CD4-positive, alpha-beta T cell treated with Interleukin-4 for 4 hours (primary cell): Measurements from ENCODE around the gene PDXK.
"Not testable (repeated sequence)": the region's sequence is repeated elsewhere in the genome, so short reads cannot be mapped to it uniquely, and the experiment has no call there.

Experiments
- DNase-seq: peaks from one replicate; pipeline ENCODE4 v3.0.0-alpha.2; 2020

Gene PDXK

GRCh38 chr21:43718872-43719747 lies at the start of gene PDXK:
Gene PDXK, plus strand, starts transcription at chr21:43719129. Its CDS starts 166 bp downstream, at chr21:43719295.
- DNase-seq: peak; percentile 58

DNA sequence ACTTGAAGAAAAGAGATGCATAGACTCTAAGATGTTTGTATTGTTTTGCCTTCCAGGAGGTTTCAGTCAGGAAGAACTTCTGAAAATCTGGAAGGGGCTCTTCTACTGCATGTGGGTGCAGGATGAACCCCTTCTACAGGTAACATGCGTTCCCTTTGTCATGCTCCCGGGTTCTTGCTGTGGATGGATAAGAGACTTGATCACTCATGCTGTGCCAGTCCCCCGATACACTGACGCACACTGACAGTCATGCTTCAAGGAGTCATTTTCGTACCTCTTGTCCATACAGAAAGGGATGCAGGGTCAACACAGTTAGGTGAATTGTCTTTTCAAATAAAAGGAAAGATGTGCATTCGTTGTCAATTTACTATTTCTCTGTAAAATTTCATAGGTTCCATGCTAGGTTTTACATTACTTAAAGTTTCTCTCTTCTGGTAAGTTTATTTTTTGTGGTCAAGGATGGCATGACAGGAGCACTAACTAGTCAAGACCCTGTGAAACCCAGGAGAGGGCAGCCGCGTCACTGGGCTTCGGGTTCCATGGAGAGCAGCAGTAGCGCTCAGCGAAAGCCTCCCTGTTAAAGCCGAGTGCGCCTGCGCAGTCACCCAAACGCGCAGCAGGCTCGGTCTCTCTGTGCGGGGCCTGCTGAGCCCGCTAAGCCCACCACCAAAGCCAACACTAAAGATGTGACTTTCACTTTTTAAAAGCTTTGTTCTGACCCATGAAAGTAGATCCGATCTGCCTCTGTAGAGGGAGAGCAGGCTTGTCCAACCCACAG lies 48.9 kb upstream of the PDXK start:
- DNase-seq: no peak

- no peak for DNase-seq
Measured at GRCh38 chr21:43675871-43676270, 43.1 kb upstream of the PDXK start.

GRCh38 chr21:43676391-43676790 lies 42.5 kb upstream of the PDXK start:
- no peak for DNase-seq

GRCh38 chr21:43679951-43680350 lies 39.0 kb upstream of the PDXK start:
- DNase-seq: no peak

GRCh38 chr21:43680421-43680820 lies 38.5 kb upstream of the PDXK start:
- DNase-seq: not testable (repeated sequence)

- DNase-seq: no peak
Measured at GRCh38 chr21:43681650-43682049, 37.3 kb upstream of the PDXK start.

DNA sequence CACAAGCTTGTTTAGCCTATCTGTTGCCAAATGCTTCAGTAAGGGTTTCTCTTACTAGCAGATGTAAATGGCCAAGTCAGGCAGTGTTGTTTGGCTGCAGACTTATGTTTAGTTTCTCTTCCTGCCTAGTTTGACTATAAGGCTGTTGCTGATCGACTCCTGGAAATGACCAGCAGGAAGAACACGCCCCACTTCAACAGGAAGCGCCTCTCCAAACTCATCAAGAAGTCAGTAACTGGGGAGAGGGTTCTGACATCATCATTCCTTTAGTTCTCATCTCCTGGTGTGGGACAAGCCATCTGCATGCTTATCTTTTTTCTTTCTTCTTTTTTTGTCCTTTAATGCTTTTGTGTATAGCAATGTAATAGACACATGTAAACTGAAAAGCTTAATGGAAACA lies 34.5 kb upstream of the PDXK start:
- no peak for DNase-seq

DNA sequence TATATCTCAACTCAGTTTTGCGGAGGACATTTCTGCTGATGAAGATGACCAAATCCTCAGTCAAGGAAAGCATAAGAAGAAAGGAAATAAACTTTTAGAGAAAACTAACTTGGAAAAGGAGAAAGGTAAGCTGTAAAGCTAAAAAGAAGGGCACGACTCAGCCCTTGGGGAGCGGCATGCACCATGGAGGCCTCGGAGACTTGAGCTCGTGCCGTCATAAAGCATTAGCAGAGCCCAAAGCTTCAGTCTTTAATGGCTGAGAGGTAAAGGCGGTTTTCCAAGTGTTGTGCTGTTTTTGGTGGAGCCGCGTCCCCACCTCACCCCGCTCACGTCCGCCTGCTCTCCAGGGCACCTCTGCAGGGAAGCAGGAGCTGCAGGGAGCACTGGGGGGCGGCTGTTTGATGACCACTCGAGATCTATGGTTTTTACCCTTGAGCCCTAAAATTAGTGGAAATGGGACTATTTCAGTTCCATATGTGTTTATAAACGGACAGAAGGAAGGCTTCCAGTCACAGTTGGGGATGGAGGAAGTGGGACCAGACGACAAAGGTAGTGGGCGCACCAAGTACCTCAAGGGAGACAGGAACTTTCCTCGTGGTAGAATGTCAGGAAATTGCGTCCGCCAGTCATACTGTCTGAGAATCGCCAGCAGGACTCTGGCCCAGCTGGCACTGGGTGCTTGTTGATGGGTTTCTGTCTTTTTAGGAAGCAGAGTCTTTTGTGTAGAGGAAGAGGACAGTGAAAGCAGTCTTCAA lies 31.9 kb upstream of the PDXK start:
- no peak for DNase-seq

GRCh38 chr21:43687566-43688399 lies 31.1 kb upstream of the PDXK start:
- no peak for DNase-seq

DNA sequence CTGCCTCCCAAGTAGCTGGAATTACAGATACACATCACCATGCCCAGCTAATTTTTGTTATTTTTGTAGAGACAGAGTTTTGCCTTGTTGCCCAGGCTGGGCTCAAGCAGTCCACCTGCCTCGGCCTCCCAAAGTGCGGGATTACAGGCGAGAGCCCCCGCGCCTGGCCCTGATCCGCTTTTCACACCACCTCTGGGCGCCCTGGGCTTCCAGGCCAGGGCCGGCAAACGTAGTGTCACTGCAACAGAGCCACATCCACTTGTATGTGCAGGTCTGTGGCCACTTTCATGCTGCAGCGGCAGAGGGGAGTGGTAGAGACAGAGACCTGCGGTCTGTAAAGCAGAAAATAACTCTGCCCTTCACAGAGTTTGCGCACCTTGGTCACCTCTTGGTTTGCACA lies 30.0 kb upstream of the PDXK start:
- no peak for DNase-seq

DNA sequence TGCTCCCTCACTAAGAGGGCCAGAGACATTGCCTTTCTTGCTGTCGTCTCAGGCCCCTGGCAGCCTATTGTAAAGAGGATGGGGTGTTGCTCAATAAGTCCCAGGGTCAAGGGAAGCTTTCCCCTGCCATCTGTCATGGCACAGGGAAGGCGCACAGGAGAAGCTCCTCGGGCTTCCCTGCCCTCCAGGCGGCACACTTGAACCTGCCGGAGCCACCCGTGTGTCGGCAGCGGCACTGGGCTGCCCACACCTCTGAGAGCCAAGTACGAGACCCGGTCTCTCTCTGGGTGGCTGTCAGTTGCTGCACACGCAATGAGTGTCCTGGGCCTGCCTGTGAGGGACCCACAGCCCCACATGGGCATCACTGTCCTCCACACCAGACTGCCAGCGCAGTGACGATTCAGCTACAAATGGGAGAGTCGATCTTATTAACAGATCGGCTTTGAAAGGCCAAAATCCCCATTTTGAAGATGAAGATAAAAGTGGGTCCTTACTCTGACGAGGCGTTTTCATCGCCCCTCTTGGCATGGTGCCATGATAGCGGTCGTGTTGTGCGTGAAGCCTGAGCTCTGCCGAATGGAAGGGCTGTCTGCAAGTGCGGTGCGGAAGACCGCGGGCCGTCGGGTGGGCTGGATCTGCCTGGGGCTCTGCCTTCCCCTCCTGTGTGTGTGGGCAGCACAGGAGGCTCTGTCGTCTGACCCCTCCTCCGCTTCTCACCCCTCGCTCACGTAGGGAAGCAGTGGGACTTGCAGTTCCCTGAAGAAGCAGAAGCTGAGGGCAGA lies 29.2 kb upstream of the PDXK start:
- DNase-seq: no peak

- DNase-seq: no peak
Measured at GRCh38 chr21:43690346-43690745, 28.6 kb upstream of the PDXK start.

GRCh38 chr21:43691086-43691795 lies 27.7 kb upstream of the PDXK start:
- DNase-seq: no peak

DNA sequence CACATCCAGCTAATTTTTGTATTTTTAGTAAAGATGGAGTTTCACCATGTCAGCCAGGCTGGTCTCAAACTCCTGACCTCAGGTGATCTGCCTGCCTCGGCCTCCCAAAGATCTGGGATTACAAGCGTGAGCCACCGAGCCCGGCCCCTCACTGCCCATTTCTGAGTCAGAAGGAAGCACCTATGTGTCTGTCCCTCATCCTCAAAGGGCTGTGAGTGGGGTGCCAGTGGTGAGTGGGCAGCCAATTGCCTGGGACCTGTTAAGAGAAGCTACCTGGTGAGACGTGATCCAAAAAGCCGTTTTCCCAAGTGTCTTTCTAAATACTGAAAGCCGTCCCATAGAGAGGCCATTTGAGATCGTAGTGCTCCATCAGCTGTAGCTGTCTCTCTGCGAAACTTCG lies 27.1 kb upstream of the PDXK start:
- no peak for DNase-seq

GRCh38 chr21:43692949-43693348 lies 26.0 kb upstream of the PDXK start:
- no peak for DNase-seq

DNA sequence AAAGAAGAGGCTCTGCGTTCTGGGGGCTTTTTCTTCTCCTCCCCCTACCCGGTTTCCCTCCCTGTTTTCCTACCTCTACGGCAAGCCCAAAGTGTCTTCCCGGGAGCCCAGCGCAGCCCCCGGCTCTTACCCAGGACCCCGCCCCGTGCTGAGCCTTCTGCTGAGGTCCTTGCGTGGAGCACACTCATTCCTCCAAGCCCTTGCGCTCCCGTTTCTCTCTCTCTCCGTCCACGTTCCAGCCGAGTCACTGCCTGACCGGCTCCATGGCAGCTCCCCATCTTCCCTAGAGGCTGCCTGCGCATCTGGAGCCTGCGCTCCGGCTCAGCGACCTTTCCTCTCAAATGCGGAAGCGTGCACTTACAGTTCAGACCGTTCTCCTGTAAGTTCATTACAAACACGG lies 24.9 kb upstream of the PDXK start:
- no peak for DNase-seq

- DNase-seq: no peak
Measured at GRCh38 chr21:43694437-43695079, 24.4 kb upstream of the PDXK start.

DNA sequence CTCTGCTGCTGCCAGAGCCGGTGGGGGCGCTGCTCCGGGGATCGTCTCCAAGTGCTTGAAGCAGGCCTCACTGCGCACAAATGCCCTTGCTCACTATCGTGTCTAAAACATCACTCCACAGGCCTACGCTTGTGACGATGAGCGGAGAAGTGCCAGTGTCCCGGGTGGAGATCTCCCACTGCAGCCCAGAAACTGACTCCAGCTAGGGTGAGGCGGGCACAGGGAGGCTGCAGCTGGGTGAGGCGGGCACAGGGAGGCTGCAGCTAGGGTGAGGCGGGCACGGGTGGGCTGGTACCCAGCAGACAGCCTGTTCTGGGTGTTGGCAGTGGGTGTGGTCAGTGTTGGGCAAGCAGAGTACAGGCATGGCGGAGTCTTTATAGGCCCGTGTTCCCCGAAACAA lies 22.7 kb upstream of the PDXK start:
- no peak for DNase-seq
